VCaP (cell line): Measurements from ENCODE around the gene TBC1D22A.

Source experiments
- H3K27ac ChIP-seq: fragments of 450-650 bp; 2 replicates; pipeline ENCODE4 v1.5.1; 2017
- TF ChIP-seq, protein P1 (sequence below): fragments of 450-650 bp; conservative IDR thresholded peaks from 2 replicates; pipeline ENCODE4 v1.5.1; 2017; ENCODE audit warnings: mild to moderate bottlenecking, moderate library complexity

Gene TBC1D22A

DNA sequence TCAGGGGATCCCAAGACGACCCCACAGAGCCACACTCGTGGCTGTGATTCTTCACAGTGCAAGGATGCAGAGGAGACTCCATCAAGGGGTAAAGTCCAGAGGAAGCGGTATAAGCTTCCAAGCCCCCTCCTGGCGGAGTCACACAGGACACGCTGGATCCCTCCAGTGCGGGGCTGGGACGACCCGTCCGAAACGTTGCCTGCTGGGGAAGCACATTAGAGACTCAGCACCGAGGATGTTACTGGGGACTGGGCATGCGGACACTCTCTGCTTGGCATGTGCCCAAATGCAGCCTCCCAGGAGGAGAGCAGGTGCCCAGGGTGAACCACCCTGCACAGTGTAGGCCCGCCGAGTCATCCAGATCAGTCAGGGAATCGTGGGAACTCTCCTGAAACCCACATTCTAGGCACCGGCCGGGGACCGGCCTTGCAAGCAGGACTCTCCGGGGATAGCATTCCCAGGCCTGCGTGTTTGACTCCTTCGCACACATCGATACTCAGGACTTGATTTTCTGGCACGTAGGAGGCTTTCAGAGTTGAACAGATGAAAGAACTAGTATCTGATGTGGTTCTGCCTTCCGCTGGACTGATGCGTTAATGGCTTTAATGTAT, 229.8 kb downstream of the TBC1D22A start:
- no peak overlapping the region for H3K27ac ChIP-seq
- TF ChIP-seq, protein P1, sequence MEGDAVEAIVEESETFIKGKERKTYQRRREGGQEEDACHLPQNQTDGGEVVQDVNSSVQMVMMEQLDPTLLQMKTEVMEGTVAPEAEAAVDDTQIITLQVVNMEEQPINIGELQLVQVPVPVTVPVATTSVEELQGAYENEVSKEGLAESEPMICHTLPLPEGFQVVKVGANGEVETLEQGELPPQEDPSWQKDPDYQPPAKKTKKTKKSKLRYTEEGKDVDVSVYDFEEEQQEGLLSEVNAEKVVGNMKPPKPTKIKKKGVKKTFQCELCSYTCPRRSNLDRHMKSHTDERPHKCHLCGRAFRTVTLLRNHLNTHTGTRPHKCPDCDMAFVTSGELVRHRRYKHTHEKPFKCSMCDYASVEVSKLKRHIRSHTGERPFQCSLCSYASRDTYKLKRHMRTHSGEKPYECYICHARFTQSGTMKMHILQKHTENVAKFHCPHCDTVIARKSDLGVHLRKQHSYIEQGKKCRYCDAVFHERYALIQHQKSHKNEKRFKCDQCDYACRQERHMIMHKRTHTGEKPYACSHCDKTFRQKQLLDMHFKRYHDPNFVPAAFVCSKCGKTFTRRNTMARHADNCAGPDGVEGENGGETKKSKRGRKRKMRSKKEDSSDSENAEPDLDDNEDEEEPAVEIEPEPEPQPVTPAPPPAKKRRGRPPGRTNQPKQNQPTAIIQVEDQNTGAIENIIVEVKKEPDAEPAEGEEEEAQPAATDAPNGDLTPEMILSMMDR, result no peak

DNA sequence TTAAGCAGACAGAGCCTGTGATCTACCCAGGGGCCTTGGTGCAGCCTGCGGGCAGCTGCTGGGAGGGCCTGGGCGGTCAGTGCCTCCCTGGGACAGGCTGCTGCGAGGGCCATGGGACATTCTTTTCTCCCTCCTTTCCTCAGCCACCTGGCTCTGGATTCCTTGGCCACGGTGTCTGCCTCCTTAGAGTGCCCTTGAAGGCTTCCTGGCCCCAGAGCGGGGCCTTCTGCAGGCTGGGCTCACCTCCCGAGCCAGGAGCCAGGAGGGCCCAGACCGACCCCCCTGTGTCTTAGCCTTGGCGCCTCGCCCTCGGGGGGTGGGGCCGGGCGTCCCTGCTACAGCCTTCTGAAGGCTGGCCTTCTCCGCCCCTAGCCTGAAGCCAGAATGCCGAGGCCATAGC, 231.2 kb downstream of the TBC1D22A start:
- H3K27ac ChIP-seq, result no peak overlapping the region
- TF ChIP-seq, protein P1, result no peak

DNA sequence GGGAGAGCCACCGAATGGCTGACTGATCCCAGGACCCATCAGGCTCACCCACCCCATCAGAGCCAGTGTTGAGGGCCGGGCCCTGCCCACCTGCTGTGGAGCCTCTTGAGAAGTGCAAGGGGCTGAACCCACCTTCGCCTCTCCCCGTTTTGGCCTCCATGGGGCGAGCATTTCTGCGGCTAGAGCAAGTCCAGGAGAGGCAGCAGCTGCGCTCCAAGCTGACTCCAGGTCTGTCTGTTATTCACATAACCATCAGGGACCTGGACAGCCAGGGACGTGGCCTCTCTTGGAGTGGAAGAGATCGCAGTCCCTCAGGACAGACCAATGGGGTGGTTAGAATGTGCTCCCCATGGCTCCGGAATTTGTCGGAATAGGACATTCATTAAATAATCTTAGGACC, 231.8 kb downstream of the TBC1D22A start:
- H3K27ac ChIP-seq, result no peak overlapping the region
- TF ChIP-seq, protein P1, result no peak

DNA sequence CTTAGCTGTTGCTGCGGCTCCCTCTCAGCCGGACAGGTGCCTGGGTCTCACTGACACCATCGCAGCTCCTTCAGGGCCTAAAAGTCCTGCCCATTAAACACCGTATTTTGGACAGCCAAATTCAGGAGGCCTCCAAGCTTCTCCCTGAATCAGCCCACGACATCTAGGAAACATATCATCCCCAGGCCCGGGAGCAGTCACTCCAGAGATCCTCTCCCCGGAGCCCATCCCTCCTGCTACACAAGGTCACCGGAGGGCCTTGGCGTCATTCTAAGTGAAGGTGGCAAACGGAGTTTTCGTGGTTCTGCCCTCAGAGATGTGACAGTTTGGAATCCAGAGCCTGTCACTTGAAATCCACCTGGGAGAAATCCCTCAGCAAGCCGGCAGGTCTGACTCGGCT, 232.5 kb downstream of the TBC1D22A start:
- TF ChIP-seq, protein P1, result no peak
- H3K27ac ChIP-seq, result no peak overlapping the region

DNA sequence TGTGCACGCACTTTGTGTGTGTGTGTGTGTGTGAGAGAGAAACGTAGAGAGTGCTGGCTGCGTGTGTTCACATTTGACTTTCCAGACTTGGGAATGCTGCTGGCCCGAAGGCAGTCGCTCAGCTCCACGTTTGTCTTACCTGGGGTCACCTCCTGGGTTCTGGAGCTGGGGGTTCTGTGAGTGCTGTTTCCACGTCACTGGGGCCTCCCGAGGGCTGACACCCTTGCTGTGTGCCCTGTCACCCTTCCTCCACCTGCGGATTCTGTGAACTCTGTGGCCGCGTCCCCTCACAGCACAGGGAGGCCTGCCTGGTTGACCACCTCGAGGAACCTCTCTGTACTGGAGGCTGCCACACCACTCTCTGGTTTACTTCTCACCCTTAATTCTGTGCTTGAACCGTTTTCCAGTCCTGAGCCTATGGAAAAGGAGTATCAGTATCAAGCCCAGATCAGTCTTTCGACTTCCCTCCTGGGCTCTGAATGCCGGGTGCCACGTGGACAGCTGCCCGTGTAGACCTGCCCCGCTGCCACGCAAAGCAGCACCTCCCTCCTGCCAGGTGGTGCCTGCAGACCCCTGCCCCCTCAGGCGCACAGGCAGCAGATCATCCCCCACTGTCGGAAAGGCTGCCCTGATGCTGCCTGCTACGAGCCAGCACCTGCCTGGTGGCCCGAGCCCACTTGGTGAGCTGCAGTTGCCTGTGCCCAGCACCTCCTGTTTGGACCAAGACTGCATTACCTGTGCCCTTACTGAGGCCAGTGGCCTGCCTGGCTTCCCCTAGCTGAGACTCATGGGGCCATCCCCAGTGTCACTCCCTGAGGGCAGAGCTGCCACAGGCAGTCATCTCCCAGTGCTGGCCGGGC, 233.3 kb downstream of the TBC1D22A start:
- TF ChIP-seq, protein P1, result no peak
- peak overlapping the region; percentile 66; the same call in 1 of the 2 replicates for H3K27ac ChIP-seq

DNA sequence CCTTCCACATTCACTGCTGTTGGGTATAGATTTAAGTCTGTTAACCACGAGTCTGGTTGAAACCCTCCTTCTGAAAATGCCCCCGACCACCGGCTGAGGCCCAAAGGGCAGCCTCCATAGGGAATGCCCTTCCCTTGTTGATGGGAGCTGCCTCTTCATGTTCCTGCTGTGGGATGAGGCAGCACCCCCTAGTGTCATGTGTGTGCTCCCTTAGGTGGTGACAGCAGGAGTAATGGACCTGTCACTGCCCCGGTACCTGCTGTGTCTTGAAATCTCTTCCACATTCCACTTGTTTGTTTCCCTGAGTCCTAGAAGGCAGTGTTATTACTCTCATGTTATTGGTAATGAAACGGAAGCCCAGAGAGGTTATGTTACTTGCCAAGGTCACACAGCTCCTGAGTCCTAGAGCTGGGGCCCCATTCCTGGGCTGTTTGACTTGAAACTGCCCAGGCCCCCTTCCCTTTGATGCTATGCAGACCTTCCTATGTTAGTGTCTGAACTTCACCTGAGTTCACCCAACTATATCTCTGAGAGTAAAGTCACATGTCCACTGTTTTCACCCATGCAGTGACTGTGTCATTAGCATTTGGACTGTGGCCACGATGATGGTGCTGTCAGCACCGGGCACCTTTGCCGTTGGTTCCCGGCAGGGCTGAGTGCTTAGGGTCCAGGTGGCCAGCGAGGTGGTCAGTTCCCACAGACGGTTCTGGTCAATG, 234.3 kb downstream of the TBC1D22A start:
- TF ChIP-seq, protein P1, result no peak; the same call in 1 of the 2 replicates
- H3K27ac ChIP-seq, result peak overlapping the region; percentile 66
